KG1 (cell line): ENCODE measurements around the gene TRABD2B.

Source experiments
- DNase-seq: peaks from one replicate; lab custom pipeline; 2025; lab: John Stamatoyannopoulos, UW

TRABD2B gene

GRCh38 chr1:47774986-47775834 lies 222.0 kb downstream of the TRABD2B start:
- no peak for DNase-seq

- DNase-seq = no peak
Measured at GRCh38 chr1:47772960-47773682, 224.1 kb downstream of the TRABD2B start.

- DNase-seq = no peak
Measured at GRCh38 chr1:47772281-47772680, 224.9 kb downstream of the TRABD2B start.

DNA sequence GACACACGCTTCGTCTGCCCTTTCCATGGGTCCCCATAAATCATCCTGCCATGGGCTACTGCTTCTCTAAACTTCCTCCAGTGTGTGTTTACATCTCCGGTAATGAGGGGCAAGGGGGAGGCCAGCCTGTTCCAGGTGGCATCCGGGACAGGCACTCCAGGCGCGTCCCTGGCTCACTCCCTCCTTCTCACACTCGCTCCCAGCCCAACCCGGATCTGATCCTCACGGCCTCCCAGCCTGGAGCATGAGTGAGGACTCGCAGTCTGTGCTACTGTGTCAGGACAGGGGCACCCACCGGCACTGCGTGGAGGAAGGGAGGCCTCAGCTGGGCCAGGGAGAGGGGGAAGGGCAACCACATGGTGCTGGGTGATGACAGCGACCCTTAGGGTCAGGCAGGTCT lies 225.4 kb downstream of the TRABD2B start:
- DNase-seq = no peak

- no peak for DNase-seq
Measured at GRCh38 chr1:47769983-47770382, 227.2 kb downstream of the TRABD2B start.

- DNase-seq = no peak
Measured at GRCh38 chr1:47769295-47769694, 227.9 kb downstream of the TRABD2B start.

DNA sequence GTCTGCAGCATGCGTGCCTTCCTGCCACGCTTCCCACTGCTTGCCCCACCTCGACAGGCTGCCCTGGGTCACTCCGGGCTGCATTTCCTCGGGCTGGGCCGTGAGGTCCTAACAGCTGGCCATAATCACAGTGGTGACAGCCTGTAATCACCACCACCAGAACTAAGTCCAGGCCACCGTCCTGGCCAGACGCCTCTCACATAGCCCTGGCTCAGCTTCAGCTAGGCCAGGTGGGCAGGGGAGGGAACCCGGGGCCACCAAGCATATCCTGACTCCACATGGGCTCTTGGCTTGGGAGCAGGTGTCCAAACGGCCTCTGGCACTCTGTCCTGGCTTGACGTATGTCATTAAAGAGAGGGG lies 229.5 kb downstream of the TRABD2B start:
- no peak for DNase-seq

DNA sequence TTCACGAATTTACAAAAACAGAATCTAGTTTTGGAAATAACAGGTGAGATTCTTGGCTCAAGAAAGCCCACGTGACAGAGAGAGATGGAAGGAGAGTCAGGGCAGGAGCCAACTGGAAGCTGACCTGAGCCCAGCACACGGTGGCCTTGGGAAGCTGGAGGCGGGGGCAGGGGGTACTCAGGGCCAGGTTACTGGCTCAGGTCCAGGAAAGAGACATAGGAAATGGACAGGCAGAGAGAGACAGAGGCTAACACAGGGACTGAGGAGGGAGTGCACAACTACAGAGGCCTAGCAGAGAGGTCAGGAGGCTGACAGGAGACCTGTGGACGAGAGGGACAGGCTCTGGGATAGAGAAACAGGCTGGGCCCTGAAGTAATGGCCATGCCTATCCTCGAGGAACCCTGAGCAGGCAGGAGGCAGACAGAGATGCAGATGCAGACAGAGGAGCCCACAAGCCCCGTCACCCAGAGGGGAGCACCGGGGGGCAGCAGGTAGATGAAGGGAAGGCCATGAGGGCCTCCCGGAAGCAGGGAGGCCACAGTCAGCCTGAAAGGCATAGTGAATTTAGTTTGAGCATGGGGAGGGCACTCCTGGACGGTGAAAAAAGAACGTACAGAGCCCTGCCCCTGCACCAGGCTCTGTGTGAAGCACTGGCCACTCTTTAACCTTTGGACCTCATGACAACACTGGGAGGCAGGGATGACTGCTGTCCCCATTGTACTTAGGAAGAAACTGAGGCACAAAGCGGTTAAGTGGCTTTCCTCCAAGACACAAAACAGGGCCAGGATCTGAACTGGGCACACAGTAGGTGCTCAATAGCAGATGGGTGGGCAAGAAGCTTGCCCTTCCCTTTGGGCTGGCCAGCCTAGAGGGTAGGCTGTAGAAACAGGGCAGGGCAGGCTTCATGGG lies 230.1 kb downstream of the TRABD2B start:
- DNase-seq = no peak

- no peak for DNase-seq
Measured at GRCh38 chr1:47765742-47766485, 231.3 kb downstream of the TRABD2B start.

DNA sequence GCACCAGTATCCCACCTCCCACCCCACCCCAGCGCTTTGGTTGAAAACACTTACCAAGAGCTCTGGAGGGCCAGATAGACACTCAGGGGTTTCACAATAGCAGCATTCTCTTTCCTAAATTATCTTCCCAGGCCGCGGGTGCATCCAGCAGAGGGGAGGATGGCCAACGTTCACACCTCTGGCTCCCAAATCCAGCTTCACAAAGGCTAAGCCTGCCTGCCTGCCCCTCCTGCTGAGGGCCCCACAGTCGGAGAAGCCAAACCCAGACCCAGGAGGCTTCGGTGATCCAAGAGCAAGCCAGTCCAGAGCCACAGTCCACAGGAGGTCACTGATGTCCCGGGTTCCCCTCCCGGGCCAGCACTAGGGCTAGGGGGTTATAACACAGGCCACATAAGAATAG lies 231.9 kb downstream of the TRABD2B start:
- no peak for DNase-seq

DNA sequence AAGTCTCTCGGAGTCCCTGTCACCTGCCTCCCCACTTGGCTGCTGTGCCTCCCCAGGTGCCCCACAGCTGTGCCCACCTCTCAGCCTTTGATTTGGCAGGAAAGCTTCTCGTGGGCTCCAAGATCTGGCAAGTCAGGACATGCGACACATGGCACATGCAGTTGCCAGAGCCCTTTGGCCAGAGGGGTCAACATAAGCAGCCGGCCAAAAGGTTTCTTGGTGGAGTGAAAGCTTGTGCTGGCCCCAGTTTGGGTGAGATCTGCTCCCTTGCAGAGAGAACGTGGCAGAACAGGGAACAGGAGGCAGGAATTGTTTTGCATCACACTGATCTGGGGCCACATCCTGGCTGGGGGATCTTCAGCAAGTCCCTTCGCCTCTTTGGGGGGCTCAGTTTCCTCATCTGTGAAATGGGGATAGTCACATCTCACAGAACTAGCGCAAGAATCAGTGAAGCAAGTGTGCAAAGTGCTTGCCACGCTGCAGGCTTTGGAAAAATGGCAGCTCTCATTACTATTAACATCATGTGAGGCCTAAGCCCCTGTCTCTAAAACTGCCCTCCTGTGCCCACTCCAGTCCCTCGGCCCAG lies 232.6 kb downstream of the TRABD2B start:
- DNase-seq = no peak

GRCh38 chr1:47763591-47764171 lies 233.5 kb downstream of the TRABD2B start:
- no peak for DNase-seq

DNA sequence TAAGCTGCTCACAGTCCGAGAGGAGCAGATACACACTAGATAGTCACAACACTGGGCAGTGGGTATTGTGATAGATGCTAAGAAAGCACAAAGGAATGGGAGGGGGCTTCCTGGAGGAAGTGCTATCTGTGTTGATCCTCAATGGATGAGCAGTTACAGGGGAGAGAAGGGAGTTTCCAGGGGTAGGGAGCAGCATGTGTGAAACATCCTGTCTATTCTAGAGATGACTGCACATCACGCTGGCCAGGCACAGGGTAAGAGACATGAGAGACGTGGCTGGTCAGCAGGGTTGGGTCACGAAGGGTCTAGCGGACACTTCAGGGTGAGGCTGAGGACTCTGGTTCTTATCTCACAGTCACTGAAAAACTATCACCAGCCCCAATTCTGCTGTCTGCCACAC lies 235.2 kb downstream of the TRABD2B start:
- DNase-seq = no peak

DNA sequence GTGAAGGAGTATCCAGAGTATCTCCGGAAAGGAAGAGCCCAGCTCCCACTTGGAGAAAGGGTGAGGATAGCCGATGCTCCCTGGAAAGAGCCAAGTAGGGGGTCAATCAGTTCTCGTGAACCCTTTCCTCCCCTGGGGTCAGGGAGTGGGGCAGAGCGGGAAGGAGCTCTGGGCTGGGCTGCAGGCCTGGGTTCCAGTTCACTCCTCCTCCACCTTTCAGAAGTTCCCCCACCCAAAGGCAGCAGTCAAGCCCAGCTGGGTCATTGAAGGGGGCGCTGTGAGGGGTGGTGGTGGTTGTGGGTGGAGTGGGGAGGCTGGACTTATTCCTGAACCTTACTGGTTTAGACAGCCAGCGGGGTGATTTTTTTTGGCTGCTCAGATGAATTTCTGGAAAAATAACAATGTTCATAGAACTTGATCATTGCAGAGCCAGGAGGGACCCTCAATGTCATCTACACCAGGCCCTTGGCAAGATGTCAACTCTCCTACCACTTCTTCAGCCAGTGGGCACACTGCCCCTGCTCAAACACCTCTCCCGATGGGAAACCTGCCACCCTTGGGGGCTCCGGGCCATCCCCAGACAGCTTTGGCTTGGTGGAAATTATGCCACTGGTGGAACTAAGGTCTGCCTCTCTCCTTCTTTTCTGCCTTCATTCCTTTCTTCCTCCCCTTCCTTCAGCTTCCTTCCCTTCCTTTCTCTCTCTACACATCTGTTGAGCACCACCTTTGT lies 235.8 kb downstream of the TRABD2B start:
- DNase-seq = no peak

DNA sequence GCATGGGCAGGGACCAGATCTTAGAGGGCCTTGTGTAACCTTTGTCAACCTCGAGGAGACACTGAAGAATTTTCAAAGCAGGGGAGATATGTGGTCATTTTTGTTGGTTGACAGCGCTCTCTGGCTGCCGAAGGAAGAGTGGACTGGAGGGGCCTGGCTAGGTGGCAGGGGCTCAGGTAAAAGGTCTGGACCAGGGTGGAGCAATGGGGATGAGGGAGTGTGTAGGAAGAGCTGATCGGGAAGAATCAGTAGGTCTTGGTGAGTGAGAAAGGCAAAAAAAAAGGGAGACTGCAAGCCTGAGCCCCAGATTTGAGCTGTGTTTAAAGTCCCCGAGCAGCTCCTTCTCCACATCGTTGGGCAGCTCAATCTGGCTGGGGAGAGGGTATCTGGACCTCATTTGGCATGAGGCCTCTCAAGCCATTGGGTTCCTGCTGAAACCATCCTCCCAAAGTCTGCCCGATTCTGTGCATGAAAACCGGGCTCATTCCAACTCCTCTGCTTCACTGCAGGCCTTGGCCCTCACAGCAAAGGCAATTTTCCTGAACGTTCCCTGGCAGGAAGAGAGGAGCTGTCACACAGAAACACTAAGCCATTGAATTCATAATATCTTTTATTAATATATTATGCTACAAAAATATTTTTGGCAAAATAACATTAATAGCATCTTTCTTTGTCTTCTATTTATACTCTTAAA lies 237.1 kb downstream of the TRABD2B start:
- DNase-seq = no peak

GRCh38 chr1:47759251-47759935 lies 237.8 kb downstream of the TRABD2B start:
- no peak for DNase-seq

DNA sequence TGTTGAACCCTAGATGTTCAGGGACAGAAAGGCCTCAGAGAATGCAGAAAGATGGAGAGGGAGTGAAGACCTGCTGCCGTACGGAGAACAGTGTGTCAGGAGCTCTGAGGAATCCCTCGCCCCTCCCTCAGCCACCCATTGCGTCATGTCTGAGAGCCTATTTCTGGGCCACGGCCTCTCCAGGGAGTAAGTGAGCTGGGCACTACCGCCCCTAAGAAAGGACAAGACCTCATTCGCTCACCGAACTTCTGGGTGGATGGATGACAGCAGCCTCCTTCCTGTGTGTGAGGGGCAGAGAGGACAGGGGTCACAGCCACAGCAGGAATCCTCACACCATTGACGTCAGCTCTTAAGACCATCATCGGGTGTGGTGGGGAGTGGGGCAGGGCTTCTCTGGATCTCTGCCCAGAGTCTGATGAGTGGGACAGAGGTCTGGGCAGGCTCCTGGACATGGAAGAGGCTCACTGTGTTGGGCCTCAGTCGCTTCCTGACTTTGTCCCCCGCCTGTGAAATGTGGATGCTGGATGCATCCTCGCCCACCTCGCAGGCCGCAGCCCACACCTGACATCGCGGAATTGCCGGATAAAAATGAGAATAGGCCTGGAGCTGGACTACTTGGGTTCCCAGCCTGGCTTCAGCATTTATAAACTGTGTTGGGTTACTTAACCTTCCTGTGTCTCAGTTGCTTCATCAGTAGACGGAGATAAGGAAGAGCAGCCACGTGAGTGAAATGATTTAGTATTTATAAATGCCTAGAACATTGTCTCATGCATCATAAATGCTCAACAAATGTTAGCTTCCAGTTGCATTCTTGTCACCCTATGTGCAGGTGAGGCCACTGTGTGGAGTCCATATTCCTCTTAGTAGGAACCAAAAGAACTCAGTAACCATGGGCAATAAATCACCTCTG lies 238.6 kb downstream of the TRABD2B start:
- no peak for DNase-seq
